Activated CD8-positive, alpha-beta memory T cell treated with anti-CD3 and anti-CD28 coated beads, Interleukin-2, amount 50 U/mL, for 4 hours (primary cell): ENCODE data around the gene SLC25A48.

ENCODE experiments used
- DNase-seq: peaks from one replicate; pipeline ENCODE4 v3.0.0-alpha.2; 2020

Gene SLC25A48

GRCh38 chr5:135859641-135860040 is 25.2 kb downstream of the SLC25A48 start:
- no peak for DNase-seq

GRCh38 chr5:135861641-135862040 is 27.2 kb downstream of the SLC25A48 start:
- no peak for DNase-seq

- no peak for DNase-seq
Measured at GRCh38 chr5:135862086-135862485, 27.6 kb downstream of the SLC25A48 start.

GRCh38 chr5:135862744-135863143 is 28.3 kb downstream of the SLC25A48 start:
- no peak for DNase-seq

GRCh38 chr5:135864503-135865435 is 30.3 kb downstream of the SLC25A48 start:
- DNase-seq, result no peak

- no peak for DNase-seq
Measured at GRCh38 chr5:135866016-135866415, 31.6 kb downstream of the SLC25A48 start.

- DNase-seq, result no peak
Measured at GRCh38 chr5:135867599-135867998, 33.1 kb downstream of the SLC25A48 start.

GRCh38 chr5:135868681-135869080 is 34.2 kb downstream of the SLC25A48 start:
- no peak for DNase-seq

GRCh38 chr5:135869276-135869675 is 34.8 kb downstream of the SLC25A48 start:
- DNase-seq, result no peak

GRCh38 chr5:135869935-135870334 is 35.5 kb downstream of the SLC25A48 start:
- no peak for DNase-seq

- no peak for DNase-seq
Measured at GRCh38 chr5:135871268-135871915, 36.9 kb downstream of the SLC25A48 start.

GRCh38 chr5:135873831-135874230 is 39.4 kb downstream of the SLC25A48 start:
- DNase-seq, result no peak

GRCh38 chr5:135874461-135874860 is 40.0 kb downstream of the SLC25A48 start:
- no peak for DNase-seq

GRCh38 chr5:135875567-135875966 is 41.1 kb downstream of the SLC25A48 start:
- no peak for DNase-seq

GRCh38 chr5:135876146-135876545 is 41.7 kb downstream of the SLC25A48 start:
- no peak for DNase-seq

GRCh38 chr5:135877570-135878155 is 43.2 kb downstream of the SLC25A48 start:
- DNase-seq, result no peak

GRCh38 chr5:135878156-135878620 is 43.7 kb downstream of the SLC25A48 start:
- DNase-seq, result no peak

- no peak for DNase-seq
Measured at GRCh38 chr5:135879591-135879990, 45.1 kb downstream of the SLC25A48 start.

- DNase-seq, result no peak
Measured at GRCh38 chr5:135880278-135880677, 45.8 kb downstream of the SLC25A48 start.

- no peak for DNase-seq
Measured at GRCh38 chr5:135880801-135881200, 46.3 kb downstream of the SLC25A48 start.

GRCh38 chr5:135881244-135881643 is 46.8 kb downstream of the SLC25A48 start:
- DNase-seq, result no peak

GRCh38 chr5:135881819-135882218 is 47.4 kb downstream of the SLC25A48 start:
- no peak for DNase-seq

GRCh38 chr5:135883026-135883425 is 48.6 kb downstream of the SLC25A48 start:
- no peak for DNase-seq

GRCh38 chr5:135883441-135883840 is 49.0 kb downstream of the SLC25A48 start:
- DNase-seq, result no peak
